ENCODE data around the gene GRM2.

GRM2 gene

DNA sequence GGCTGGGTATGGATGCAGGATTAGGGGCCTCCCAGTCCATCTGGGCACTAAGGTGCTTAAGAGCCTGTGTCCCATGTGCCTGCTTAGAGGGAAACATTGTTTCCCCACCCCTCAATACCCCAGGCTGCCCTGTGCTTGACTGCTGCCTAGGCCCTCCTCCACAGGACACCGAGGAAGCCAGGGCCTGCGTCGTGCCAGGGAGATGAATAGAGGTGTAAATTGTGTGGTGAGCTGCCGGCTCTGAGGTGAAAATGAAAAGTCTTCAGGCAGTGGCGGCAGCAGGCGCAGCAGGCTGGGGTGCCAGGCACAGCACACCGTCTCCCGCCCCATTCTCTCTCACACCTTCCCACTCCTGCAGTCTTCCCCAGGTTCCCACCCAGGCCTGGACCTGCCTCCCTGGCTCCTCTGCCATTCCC lies 13.9 kb upstream of the GRM2 start:
- no peak for DNase-seq (ENCODE audit: low read depth)
- H3K4me3 ChIP-seq (ENCODE audit: low read depth, low read length), result no peak overlapping the region
- no peak for TF ChIP-seq CTCF (conservative IDR thresholded peaks at IDR 0.05; ENCODE audit: low read depth, low read length)

GRCh38 chr3:51696954-51697353 lies 9.9 kb upstream of the GRM2 start:
- no peak for TF ChIP-seq CTCF (conservative IDR thresholded peaks at IDR 0.05; ENCODE audit: low read depth, low read length)
- DNase-seq (ENCODE audit: low read depth), result no peak
- H3K4me3 ChIP-seq (ENCODE audit: low read depth, low read length), result no peak overlapping the region

GRCh38 chr3:51698209-51698608 lies 8.7 kb upstream of the GRM2 start:
- no peak overlapping the region for H3K4me3 ChIP-seq (ENCODE audit: low read depth, low read length)
- DNase-seq (ENCODE audit: low read depth), result no peak
- TF ChIP-seq CTCF (conservative IDR thresholded peaks at IDR 0.05; ENCODE audit: low read depth, low read length), result no peak

DNA sequence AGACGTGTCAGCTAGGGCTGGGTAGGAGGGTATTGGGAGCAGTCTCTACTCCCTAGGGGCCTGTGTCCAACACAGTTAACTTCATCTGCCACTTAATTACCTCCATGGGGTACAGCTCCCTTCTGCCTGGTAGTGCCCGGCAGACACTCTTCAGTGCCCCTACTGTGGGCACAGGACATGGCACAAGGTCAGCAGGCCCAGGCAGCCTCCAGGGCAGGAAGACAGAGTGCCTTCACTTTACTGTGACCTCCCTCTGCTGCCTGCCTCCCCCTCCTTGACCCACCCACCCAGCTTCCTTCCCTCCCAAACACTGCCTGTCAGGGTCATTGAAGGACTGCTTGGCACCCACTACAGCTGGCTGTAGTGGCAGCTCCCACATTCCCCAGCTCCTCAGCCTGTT lies 6.5 kb upstream of the GRM2 start:
- no peak for TF ChIP-seq CTCF (conservative IDR thresholded peaks at IDR 0.05; ENCODE audit: low read depth, low read length)
- H3K4me3 ChIP-seq (ENCODE audit: low read depth, low read length), result no peak overlapping the region
- DNase-seq (ENCODE audit: low read depth), result no peak

DNA sequence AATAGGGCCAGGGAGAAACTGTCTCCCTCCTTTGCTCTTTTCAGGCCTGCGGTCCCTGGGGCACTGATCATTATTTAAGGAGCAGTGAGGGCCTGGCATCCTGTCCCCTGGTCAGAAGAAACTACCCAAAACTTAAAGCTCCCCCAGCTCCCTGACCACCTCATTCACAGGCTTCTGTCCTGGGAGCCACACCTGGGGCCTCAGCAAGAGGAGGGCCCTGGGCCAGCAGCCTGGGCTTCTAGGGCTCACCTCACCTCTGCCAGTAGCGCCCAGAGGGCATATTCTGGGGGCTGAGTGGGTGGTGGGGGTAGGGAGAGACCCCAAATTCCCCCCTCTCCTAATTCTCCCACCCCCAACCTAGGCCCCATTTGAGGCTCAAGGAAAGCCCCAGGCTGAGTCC lies 4.7 kb upstream of the GRM2 start:
- no peak for DNase-seq (ENCODE audit: low read depth)
- no peak overlapping the region for H3K4me3 ChIP-seq (ENCODE audit: low read depth, low read length)
- no peak for TF ChIP-seq CTCF (conservative IDR thresholded peaks at IDR 0.05; ENCODE audit: low read depth, low read length)

DNA sequence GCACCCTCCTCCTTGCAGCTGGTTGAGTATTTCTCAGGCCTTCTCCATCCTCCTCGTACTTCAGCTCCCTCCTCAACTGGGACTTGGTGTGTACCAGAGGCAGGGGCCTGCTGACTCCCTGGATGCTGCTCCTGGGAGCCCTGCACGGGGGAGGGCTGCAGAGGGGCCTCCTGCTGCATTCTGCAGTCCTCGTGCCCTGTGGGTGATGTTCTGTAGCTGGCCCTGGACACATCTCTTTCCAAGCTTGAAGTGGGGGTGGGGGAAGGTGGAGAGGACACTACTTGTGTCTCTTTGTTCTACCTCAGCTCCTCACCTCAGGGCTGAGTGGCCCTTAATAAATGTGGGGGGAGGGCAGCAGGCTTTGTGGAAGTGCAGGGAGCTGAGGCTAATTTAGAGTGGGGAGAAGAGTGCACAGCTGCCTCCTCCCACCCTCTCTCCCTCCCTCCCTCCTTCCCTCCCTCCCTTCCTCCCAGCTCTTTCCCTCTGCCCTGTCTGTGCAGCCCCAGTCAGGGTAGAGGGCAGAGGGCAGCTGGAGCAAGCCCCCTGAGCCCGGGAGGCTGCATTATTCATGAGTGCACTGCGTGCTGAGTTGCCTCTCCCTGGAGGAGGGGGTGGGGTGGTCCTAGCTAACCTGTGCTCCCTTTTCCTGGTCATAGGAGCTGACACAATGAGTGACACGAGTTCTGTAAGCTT lies 3.7 kb upstream of the GRM2 start:
- TF ChIP-seq CTCF (conservative IDR thresholded peaks at IDR 0.05; ENCODE audit: low read depth, low read length), result no peak
- no peak overlapping the region for H3K4me3 ChIP-seq (ENCODE audit: low read depth, low read length)
- DNase-seq (ENCODE audit: low read depth), result no peak

DNA sequence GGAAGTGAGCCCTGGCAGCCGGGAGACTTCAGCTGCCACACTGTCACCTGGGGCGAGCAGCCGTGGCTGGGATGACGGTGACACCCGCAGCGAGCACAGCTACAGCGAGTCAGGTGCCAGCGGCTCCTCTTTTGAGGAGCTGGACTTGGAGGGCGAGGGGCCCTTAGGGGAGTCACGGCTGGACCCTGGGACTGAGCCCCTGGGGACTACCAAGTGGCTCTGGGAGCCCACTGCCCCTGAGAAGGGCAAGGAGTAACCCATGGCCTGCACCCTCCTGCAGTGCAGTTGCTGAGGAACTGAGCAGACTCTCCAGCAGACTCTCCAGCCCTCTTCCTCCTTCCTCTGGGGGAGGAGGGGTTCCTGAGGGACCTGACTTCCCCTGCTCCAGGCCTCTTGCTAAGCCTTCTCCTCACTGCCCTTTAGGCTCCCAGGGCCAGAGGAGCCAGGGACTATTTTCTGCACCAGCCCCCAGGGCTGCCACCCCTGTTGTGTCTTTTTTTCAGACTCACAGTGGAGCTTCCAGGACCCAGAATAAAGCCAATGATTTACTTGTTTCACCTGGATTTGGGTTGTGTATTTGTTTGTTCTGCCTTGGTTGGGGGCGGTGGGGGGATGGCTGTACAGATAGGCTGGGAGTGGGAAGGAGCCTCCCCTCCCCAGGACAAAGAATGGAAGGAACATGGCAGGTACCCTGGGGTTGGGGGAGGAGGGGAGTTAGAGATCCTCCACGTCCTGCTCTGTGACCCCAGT lies 2.9 kb upstream of the GRM2 start:
- TF ChIP-seq CTCF (conservative IDR thresholded peaks at IDR 0.05; ENCODE audit: low read depth, low read length), result no peak
- DNase-seq (ENCODE audit: low read depth), result no peak
- no peak overlapping the region for H3K4me3 ChIP-seq (ENCODE audit: low read depth, low read length)
